Measurements from ENCODE around the gene KLHL36.
A peak's percentile ranks its signal among the peaks of the same experiment; 100 is the strongest.
"Not testable (repeated sequence)": the region's sequence is repeated elsewhere in the genome, so short reads cannot be mapped to it uniquely, and the experiment has no call there.

Gene KLHL36

GRCh38 chr16:84631886-84632285, 16.4 kb upstream of the KLHL36 start:
- Histone ChIP-seq H3K9me3 (ENCODE audit: control insufficient read depth, insufficient read depth, low read length) (no peaks in the 10 kb centered on the region), H3K4me1 (ENCODE audit: control insufficient read depth, insufficient read depth, low read length) (no peaks in the 10 kb centered on the region), H3K9ac (ENCODE audit: low read depth, low read length) (no peak overlapping the region), H3K4me3 (ENCODE audit: low read depth, low read length) (no peak overlapping the region), H3K27me3 (ENCODE audit: control insufficient read depth, insufficient read depth, low read length) (no peaks in the 10 kb centered on the region), H3K36me3 (ENCODE audit: control insufficient read depth, insufficient read depth, low read length) (no peaks in the 10 kb centered on the region), H3K27ac (ENCODE audit: low read depth, low read length) (no peak overlapping the region)

GRCh38 chr16:84632862-84633261, 15.4 kb upstream of the KLHL36 start:
- H3K9me3 ChIP-seq (ENCODE audit: control insufficient read depth, insufficient read depth, low read length); H3K27me3 ChIP-seq (ENCODE audit: control insufficient read depth, insufficient read depth, low read length); H3K4me3 ChIP-seq (ENCODE audit: low read depth, low read length); H3K4me1 ChIP-seq (ENCODE audit: control insufficient read depth, insufficient read depth, low read length); H3K9ac ChIP-seq (ENCODE audit: low read depth, low read length); H3K36me3 ChIP-seq (ENCODE audit: control insufficient read depth, insufficient read depth, low read length); H3K27ac ChIP-seq (ENCODE audit: low read depth, low read length): not testable (repeated sequence)

- H3K4me1 ChIP-seq (ENCODE audit: control insufficient read depth, insufficient read depth, low read length), result no peaks in the 10 kb centered on the region
- H3K9me3 ChIP-seq (ENCODE audit: control insufficient read depth, insufficient read depth, low read length), result no peaks in the 10 kb centered on the region
- no peak overlapping the region for H3K9ac ChIP-seq (ENCODE audit: low read depth, low read length)
- H3K4me3 ChIP-seq (ENCODE audit: low read depth, low read length), result no peak overlapping the region
- H3K27ac ChIP-seq (ENCODE audit: low read depth, low read length), result no peak overlapping the region
- H3K27me3 ChIP-seq (ENCODE audit: control insufficient read depth, insufficient read depth, low read length), result no peaks in the 10 kb centered on the region
- H3K36me3 ChIP-seq (ENCODE audit: control insufficient read depth, insufficient read depth, low read length), result no peaks in the 10 kb centered on the region
Observed at GRCh38 chr16:84633622-84634021, 14.7 kb upstream of the KLHL36 start.

- no peak overlapping the region for H3K4me3 ChIP-seq (ENCODE audit: low read depth, low read length)
- H3K36me3 ChIP-seq (ENCODE audit: control insufficient read depth, insufficient read depth, low read length), result no peaks in the 10 kb centered on the region
- H3K27me3 ChIP-seq (ENCODE audit: control insufficient read depth, insufficient read depth, low read length), result no peaks in the 10 kb centered on the region
- H3K27ac ChIP-seq (ENCODE audit: low read depth, low read length), result no peak overlapping the region
- no peaks in the 10 kb centered on the region for H3K4me1 ChIP-seq (ENCODE audit: control insufficient read depth, insufficient read depth, low read length)
- H3K9ac ChIP-seq (ENCODE audit: low read depth, low read length), result no peak overlapping the region
- H3K9me3 ChIP-seq (ENCODE audit: control insufficient read depth, insufficient read depth, low read length), result no peaks in the 10 kb centered on the region
Observed at GRCh38 chr16:84635702-84636101, 12.6 kb upstream of the KLHL36 start.

- H3K9ac ChIP-seq (ENCODE audit: low read depth, low read length), result no peak overlapping the region
- no peaks in the 10 kb centered on the region for H3K9me3 ChIP-seq (ENCODE audit: control insufficient read depth, insufficient read depth, low read length)
- no peaks in the 10 kb centered on the region for H3K36me3 ChIP-seq (ENCODE audit: control insufficient read depth, insufficient read depth, low read length)
- no peak overlapping the region for H3K4me3 ChIP-seq (ENCODE audit: low read depth, low read length)
- 0 out of 2 replicates have a peak, but pooled peaks cover 5% of the 10 kb centered on the region for H3K4me1 ChIP-seq (ENCODE audit: control insufficient read depth, insufficient read depth, low read length)
- no peaks in the 10 kb centered on the region for H3K27me3 ChIP-seq (ENCODE audit: control insufficient read depth, insufficient read depth, low read length)
- H3K27ac ChIP-seq (ENCODE audit: low read depth, low read length), result no peak overlapping the region
Observed at GRCh38 chr16:84637709-84638108, 10.6 kb upstream of the KLHL36 start.

GRCh38 chr16:84638231-84638806, 10.0 kb upstream of the KLHL36 start:
- Histone ChIP-seq H3K9ac (ENCODE audit: low read depth, low read length) (no peak overlapping the region), H3K9me3 (ENCODE audit: control insufficient read depth, insufficient read depth, low read length) (no peaks in the 10 kb centered on the region), H3K4me1 (ENCODE audit: control insufficient read depth, insufficient read depth, low read length) (0 out of 2 replicates have a peak, but pooled peaks cover 5% of the 10 kb centered on the region), H3K27ac (ENCODE audit: low read depth, low read length) (no peak overlapping the region), H3K4me3 (ENCODE audit: low read depth, low read length) (no peak overlapping the region), H3K27me3 (ENCODE audit: control insufficient read depth, insufficient read depth, low read length) (no peaks in the 10 kb centered on the region), H3K36me3 (ENCODE audit: control insufficient read depth, insufficient read depth, low read length) (no peaks in the 10 kb centered on the region)

GRCh38 chr16:84640145-84640544, 8.2 kb upstream of the KLHL36 start:
- no peak overlapping the region for H3K9ac ChIP-seq (ENCODE audit: low read depth, low read length)
- no peak overlapping the region for H3K27ac ChIP-seq (ENCODE audit: low read depth, low read length)

GRCh38 chr16:84641643-84642358, 6.5 kb upstream of the KLHL36 start:
- no peak overlapping the region for H3K4me3 ChIP-seq (ENCODE audit: low read depth, low read length)
- H3K4me1 ChIP-seq (ENCODE audit: control insufficient read depth, insufficient read depth, low read length), result 0 out of 2 replicates have a peak, but pooled peaks cover 5% of the 10 kb centered on the region
- no peak overlapping the region for H3K27ac ChIP-seq (ENCODE audit: low read depth, low read length)

More at GRCh38 chr16:84640145-84640544, 8.2 kb upstream of the KLHL36 start:
- 0 out of 2 replicates have a peak, but pooled peaks cover 5% of the 10 kb centered on the region for H3K4me1 ChIP-seq (ENCODE audit: control insufficient read depth, insufficient read depth, low read length)
- H3K27me3 ChIP-seq (ENCODE audit: control insufficient read depth, insufficient read depth, low read length), result no peaks in the 10 kb centered on the region
- no peak overlapping the region for H3K4me3 ChIP-seq (ENCODE audit: low read depth, low read length)
- H3K36me3 ChIP-seq (ENCODE audit: control insufficient read depth, insufficient read depth, low read length), result no peaks in the 10 kb centered on the region
- no peaks in the 10 kb centered on the region for H3K9me3 ChIP-seq (ENCODE audit: control insufficient read depth, insufficient read depth, low read length)

GRCh38 chr16:84643180-84643583, 5.1 kb upstream of the KLHL36 start:
- Histone ChIP-seq H3K4me1 (ENCODE audit: control insufficient read depth, insufficient read depth, low read length) (0 out of 2 replicates have a peak, but pooled peaks cover 5% of the 10 kb centered on the region), H3K27ac (ENCODE audit: low read depth, low read length) (peak overlapping the region; percentile 5), H3K9ac (ENCODE audit: low read depth, low read length) (no peak overlapping the region), H3K36me3 (ENCODE audit: control insufficient read depth, insufficient read depth, low read length) (no peaks in the 10 kb centered on the region), H3K27me3 (ENCODE audit: control insufficient read depth, insufficient read depth, low read length) (peaks cover 9% of the 10 kb centered on the region), H3K9me3 (ENCODE audit: control insufficient read depth, insufficient read depth, low read length) (no peaks in the 10 kb centered on the region), H3K4me3 (ENCODE audit: low read depth, low read length) (no peak overlapping the region)

More at GRCh38 chr16:84641643-84642358, 6.5 kb upstream of the KLHL36 start:
- no peak overlapping the region for H3K9ac ChIP-seq (ENCODE audit: low read depth, low read length)
- H3K36me3 ChIP-seq (ENCODE audit: control insufficient read depth, insufficient read depth, low read length), result no peaks in the 10 kb centered on the region
- H3K9me3 ChIP-seq (ENCODE audit: control insufficient read depth, insufficient read depth, low read length), result no peaks in the 10 kb centered on the region
- H3K27me3 ChIP-seq (ENCODE audit: control insufficient read depth, insufficient read depth, low read length), result no peaks in the 10 kb centered on the region

GRCh38 chr16:84643674-84644073, 4.6 kb upstream of the KLHL36 start:
- H3K4me3 ChIP-seq (ENCODE audit: low read depth, low read length), result no peak overlapping the region
- H3K9ac ChIP-seq (ENCODE audit: low read depth, low read length), result no peak overlapping the region
- 0 out of 2 replicates have a peak, but pooled peaks cover 5% of the 10 kb centered on the region for H3K4me1 ChIP-seq (ENCODE audit: control insufficient read depth, insufficient read depth, low read length)
- H3K9me3 ChIP-seq (ENCODE audit: control insufficient read depth, insufficient read depth, low read length), result no peaks in the 10 kb centered on the region
- peaks cover 9% of the 10 kb centered on the region for H3K27me3 ChIP-seq (ENCODE audit: control insufficient read depth, insufficient read depth, low read length)
- no peak overlapping the region for H3K27ac ChIP-seq (ENCODE audit: low read depth, low read length)
- H3K36me3 ChIP-seq (ENCODE audit: control insufficient read depth, insufficient read depth, low read length), result no peaks in the 10 kb centered on the region

Data from HUES48 (cell line).